GM12878 (cell line): ENCODE results near the gene NUMA1. TPM values are rescaled to one million over a fixed set of nuclear protein-coding genes. Genes with fewer than 3 reads are reported as not detected.

Experiments used
- ATAC-seq: fragments of 200-7000 bp; cut with Tn5 transposase; 3 replicates; pipeline ENCODE4 v1.9.1; 2020; ENCODE audit warnings: mild to moderate bottlenecking, moderate library complexity
- BruUV-seq: library from RNA; stranded (reverse); fragments of 400-500 nt; replicated peaks from 2 replicates; lab custom pipeline; 2021; lab: Mats Ljungman, UMichigan
- CTCF ChIA-PET: fragments of 300-600 bp; sonication (Branson Sonifier 250); formaldehyde crosslinking; extraction: SDS; loops from one replicate; lab custom pipeline; 2021; ENCODE audit warnings: inconsistent platforms; lab: Yijun Ruan, JAX
- POLR2A ChIA-PET: fragments of 350-600 bp; formaldehyde crosslinking; extraction: SDS; loops from one replicate; lab custom pipeline; 2021; ENCODE audit warnings: inconsistent platforms; lab: Charles Lee
- RAD21 ChIA-PET: fragments of 300-600 bp; sonication (Branson Sonifier 250); formaldehyde crosslinking; loops from one replicate; lab custom pipeline; 2023; ENCODE audit warnings: antibody characterized with exemption; ENCODE audit not compliant: unreplicated experiment; lab: Charles Lee
- SMC1A ChIA-PET: fragments of 300-600 bp; sonication (Branson Sonifier 250); formaldehyde crosslinking; loops from one replicate; lab custom pipeline; 2023; ENCODE audit not compliant: unreplicated experiment, uncharacterized antibody; lab: Charles Lee
- DNase-seq: peaks from one replicate; pipeline ENCODE4 v3.0.0-alpha.2; 2011; ENCODE audit warnings: low read depth, low spot score
- FAIRE-seq: peaks from 3 replicates; lab custom pipeline; 2011; peaks lifted over from hg19 to GRCh38; lab: Jason Lieb, UNC
- H2AFZ ChIP-seq: 2 replicates; pipeline ENCODE4 v1.6.0; 2011; ENCODE audit warnings: low read depth, low read length, control low read depth; ENCODE audit not compliant: control insufficient read depth
- H3K27ac ChIP-seq: 2 replicates; pipeline ENCODE4 v1.5.1; 2011; ENCODE audit warnings: control low read depth; ENCODE audit not compliant: control insufficient read depth, insufficient read depth
- H3K27me3 ChIP-seq, 2 experiments: replicated peaks in 1 of 2; 2 replicates each; pipeline versions ENCODE4 v1.6.0 to v1.6.1; 2011; ENCODE audit warnings: low read length in 1 of 2; ENCODE audit not compliant: control insufficient read depth in 2 of 2, insufficient read depth in 2 of 2
- H3K36me3 ChIP-seq, 2 experiments: 2 replicates each; pipeline ENCODE4 v1.5.1; 2011; ENCODE audit warnings: low read length in 1 of 2; ENCODE audit not compliant: control insufficient read depth in 2 of 2, insufficient read depth in 2 of 2
- H3K4me1 ChIP-seq: 2 replicates; pipeline ENCODE4 v1.6.1; 2011; ENCODE audit warnings: mild to moderate bottlenecking, low read length, moderate library complexity, mixed read lengths; ENCODE audit not compliant: control insufficient read depth, insufficient read depth
- H3K4me2 ChIP-seq: 2 replicates; pipeline ENCODE4 v1.6.0; 2011; ENCODE audit warnings: control low read depth; ENCODE audit not compliant: control insufficient read depth, insufficient read depth
- H3K4me3 ChIP-seq: fragments of 200-600 bp; sonication (generic); 2 replicates; pipeline ENCODE4 v1.5.1; 2016
- H3K79me2 ChIP-seq: 2 replicates; pipeline ENCODE4 v1.6.0; 2011; ENCODE audit warnings: low read length; ENCODE audit not compliant: control insufficient read depth, insufficient read depth
- H3K9ac ChIP-seq: 2 replicates; pipeline ENCODE4 v1.8.0; 2011; ENCODE audit warnings: low read length, control low read depth, mixed read lengths; ENCODE audit not compliant: control insufficient read depth, insufficient read depth
- H3K9me3 ChIP-seq: replicated peaks from 3 replicates; pipeline ENCODE4 v1.5.1; 2011; ENCODE audit warnings: mild to moderate bottlenecking, low read length; ENCODE audit not compliant: control insufficient read depth, insufficient read depth
- H4K20me1 ChIP-seq: 2 replicates; pipeline ENCODE4 v1.6.0; 2011; ENCODE audit not compliant: control insufficient read depth, insufficient read depth
- BCL11A ChIP-seq: IDR thresholded peaks from 2 replicates; pipeline ENCODE4 v1.6.1; 2011; ENCODE audit warnings: low read depth, low read length
- POLR2A ChIP-seq: IDR thresholded peaks from 2 replicates; pipeline ENCODE4 v1.6.1; 2011; ENCODE audit warnings: low read depth, mild to moderate bottlenecking, low read length
- YBX1 ChIP-seq: fragments of 450-650 bp; IDR thresholded peaks from 2 replicates; pipeline ENCODE4 v1.6.1; 2016; ENCODE audit warnings: antibody characterized with exemption
- ZNF217 ChIP-seq: fragments of 450-650 bp; IDR thresholded peaks from 2 replicates; pipeline ENCODE4 v1.6.1; 2017; ENCODE audit warnings: antibody characterized with exemption, mild to moderate bottlenecking
- WGBS: methylation state at CpG from one replicate; pipeline ENCODE4 v1.1.6; 2016; ENCODE audit warnings: low lambda C conversion rate; ENCODE audit not compliant: insufficient replicate concordance, insufficient coverage; ENCODE audit errors: missing lambda C conversion rate; 5-methylcytosine and 5-hydroxymethylcytosine counted together
- in situ Hi-C: fragments of 300-500 bp; cut with MboI; formaldehyde crosslinking; loops from 9 replicates; pipeline ENCODE4 v1.14.3; 2018; ENCODE audit warnings: mixed read lengths
- intact Hi-C: fragments of 100-400 bp; cut with micrococcal nuclease; formaldehyde crosslinking; loops from one replicate; pipeline ENCODE4 v1.14.2; 2022; ENCODE audit not compliant: unreplicated experiment
- polyA plus RNA-seq, 11 experiments: library from polyadenylated mRNA; depleted of rRNA in 4 of 11; unstranded in 6 of 11; stranded (reverse) in 5 of 11; fragments of >200 nt; fragmentation: Nextera tagmentation in 4 of 11; fragmentation: Illumina TruSeq in 1 of 11; extraction: Ambion mirVana in 4 of 11; extraction: Trizol in 1 of 11; gene quantifications; 1 replicate in 1 of 11; 2 replicates in 10 of 11; pipeline versions ENCODE4 v1.2.1 to v1.2.3, GENCODE V29; 2011 to 2016; ENCODE audit warnings: inconsistent platforms in 2 of 11, missing spikeins in 2 of 11, low read depth in 1 of 11
- total RNA-seq, 4 experiments: library from RNA; depleted of rRNA in 3 of 4; stranded (reverse); fragments of >200 nt in 3 of 4; fragmentation: Illumina TruSeq in 1 of 4; extraction: Trizol in 1 of 4; gene quantifications; 2 replicates each; pipeline versions ENCODE4 v1.2.1 to v1.2.3, GENCODE V29; 2013 to 2021

NUMA1 gene
- total and polyA plus RNA-seq, 10 of the 15 experiments (the other 5 are each of a cell fraction or from before 2014, with no cell fraction given) = 5.5 to 111 (median 61.0) TPM

DNA sequence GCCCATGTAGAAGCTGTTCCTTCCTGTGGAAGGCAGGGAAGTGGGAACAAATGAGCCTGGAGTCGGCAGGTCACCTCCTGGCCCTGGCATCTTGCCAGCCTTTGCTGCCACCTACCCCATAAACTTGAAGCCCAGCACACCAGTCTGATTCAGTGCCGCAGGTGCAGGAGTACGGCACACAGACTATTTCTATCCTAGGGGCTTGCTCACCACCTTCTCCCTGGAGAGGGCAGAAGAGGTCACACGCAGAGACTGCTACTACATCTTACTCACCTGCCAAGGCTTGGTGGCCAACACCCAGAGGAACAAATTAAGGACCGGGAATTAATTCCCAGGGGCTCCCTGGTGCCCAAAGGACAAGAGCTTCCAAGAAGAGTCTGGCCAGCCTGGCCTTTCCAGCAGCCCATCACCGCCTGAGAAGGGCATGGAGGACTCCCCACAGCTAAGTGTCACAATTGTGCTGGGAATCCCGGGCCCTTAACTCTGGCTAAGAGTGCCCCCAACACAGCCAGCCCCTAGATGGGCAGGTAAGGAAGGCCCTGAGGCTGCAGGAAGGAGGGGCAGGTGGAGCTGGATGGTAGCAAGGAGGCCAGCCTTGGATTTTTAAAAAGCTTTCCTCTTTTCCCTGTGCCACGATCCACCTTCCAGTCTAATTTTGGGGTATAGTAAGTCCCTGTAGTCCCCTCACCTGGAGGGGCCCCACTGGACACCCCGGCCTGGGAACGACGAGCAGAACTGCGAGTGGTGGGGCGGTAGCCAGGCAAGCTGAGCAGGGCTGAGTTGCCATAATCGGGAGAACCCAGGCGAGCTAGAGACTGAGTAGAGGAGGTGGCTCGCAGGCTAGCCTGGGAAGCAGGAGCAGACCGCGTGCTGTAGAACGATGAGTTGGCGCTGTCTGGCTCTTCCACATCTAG is 74.7 kb downstream of the NUMA1 start:
- no peak overlapping the region for H3K4me3 ChIP-seq
- no peaks in the 10 kb centered on the region for H3K4me1 ChIP-seq
- in situ Hi-C loops = no loop called here
- TF ChIP-seq YBX1 = no peak
- TF ChIP-seq POLR2A = peak; percentile 59
- TF ChIP-seq ZNF217 = no peak
- TF ChIP-seq BCL11A = no peak
- no peak for DNase-seq
- no peak overlapping the region for H3K9ac ChIP-seq
- CTCF ChIA-PET = interaction anchor here (0.7 to 1.6 kb wide), 3 partner anchors 15 to 29 kb away, joined by 3 to 4 read pairs (median 4); no protein-coding TSS in a partner anchor
- H2AFZ ChIP-seq = no peak overlapping the region
- H3K27me3 ChIP-seq = no peaks in the 10 kb centered on the region
- POLR2A ChIA-PET = interaction anchor here (0.6 kb wide), 1 partner anchor 429 kb away, joined by 3 read pairs; no protein-coding TSS in a partner anchor
- 93% methylated on average over 20 of the region's 20 CpGs for WGBS
- intact Hi-C loops = no loop called here
- SMC1A ChIA-PET = interaction anchor here (0.8 to 2.1 kb wide), 7 partner anchors 9 to 85 kb away, joined by 3 to 4 read pairs (median 3); no protein-coding TSS in a partner anchor
- no peak overlapping the region for H3K4me2 ChIP-seq
- RAD21 ChIA-PET = interaction anchor here (0.9 kb wide), 1 partner anchor 426 kb away, joined by 4 read pairs; no protein-coding TSS in a partner anchor
- H3K36me3 ChIP-seq = peaks cover 44 to 71% of the 10 kb centered on the region in 2 experiments; a peak in 3 of 4 replicates
- H3K79me2 ChIP-seq = no peaks in the 10 kb centered on the region
- no TSS peak for BruUV-seq
- ATAC-seq = no peak
- H3K27ac ChIP-seq = no peak overlapping the region
- no peaks in the 10 kb centered on the region for H3K9me3 ChIP-seq
- no peaks in the 10 kb centered on the region for H4K20me1 ChIP-seq
- no peak for FAIRE-seq
